HG03045 (cell line): ENCODE measurements around the gene CT45A6.
"Not testable (repeated sequence)": the region's sequence is repeated elsewhere in the genome, so short reads cannot be mapped to it uniquely, and the experiment has no call there.

ENCODE experiments used
- ATAC-seq: cut with Tn5 transposase; IDR thresholded peaks from one replicate; pipeline ENCODE4 v1.9.1; 2021; ENCODE audit warnings: mild to moderate bottlenecking, moderate library complexity; ENCODE audit not compliant: unreplicated experiment

Gene CT45A6, protein sequence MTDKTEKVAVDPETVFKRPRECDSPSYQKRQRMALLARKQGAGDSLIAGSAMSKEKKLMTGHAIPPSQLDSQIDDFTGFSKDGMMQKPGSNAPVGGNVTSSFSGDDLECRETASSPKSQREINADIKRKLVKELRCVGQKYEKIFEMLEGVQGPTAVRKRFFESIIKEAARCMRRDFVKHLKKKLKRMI

DNA sequence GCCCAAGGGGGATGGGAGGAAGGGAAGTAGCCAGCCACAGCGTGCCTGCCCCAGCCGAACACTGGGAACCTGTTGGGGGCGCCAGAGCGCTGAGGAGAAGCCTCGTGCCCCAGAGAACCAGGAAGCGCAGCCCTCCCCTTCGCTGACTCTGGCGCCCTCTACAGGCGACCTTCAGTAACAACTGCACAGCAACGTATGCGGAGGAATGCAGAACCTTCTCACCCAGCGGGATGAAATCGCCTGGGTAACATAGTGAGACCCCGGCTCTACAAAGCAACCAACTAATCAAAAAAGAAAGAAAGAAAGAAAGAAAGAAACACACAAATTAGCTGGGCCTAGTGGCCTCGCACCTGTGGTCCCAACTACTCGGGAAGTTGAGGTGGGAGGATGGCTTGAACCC lies at the start of gene CT45A6:
Gene CT45A6 (minus strand): TSS at position 101 of the 400 bp plus-strand sequence. CDS start 3,794 bp downstream, outside the sequence.
- ATAC-seq: not testable (repeated sequence)

DNA sequence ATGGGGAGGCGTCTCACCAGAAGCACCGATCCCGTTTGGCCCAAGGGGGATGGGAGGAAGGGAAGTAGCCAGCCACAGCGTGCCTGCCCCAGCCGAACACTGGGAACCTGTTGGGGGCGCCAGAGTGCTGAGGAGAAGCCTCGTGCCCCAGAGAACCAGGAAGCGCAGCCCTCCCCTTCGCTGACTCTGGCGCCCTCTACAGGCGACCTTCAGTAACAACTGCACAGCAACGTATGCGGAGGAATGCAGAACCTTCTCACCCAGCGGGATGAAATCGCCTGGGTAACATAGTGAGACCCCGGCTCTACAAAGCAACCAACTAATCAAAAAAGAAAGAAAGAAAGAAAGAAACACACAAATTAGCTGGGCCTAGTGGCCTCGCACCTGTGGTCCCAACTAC lies 34.6 kb upstream of the CT45A6 start, which contains the start of gene CT45A7:
Gene CT45A7 (minus strand): TSS at position 101 of the 400 bp plus-strand sequence. CDS start 3,747 bp downstream, outside the sequence.
- ATAC-seq: not testable (repeated sequence)

DNA sequence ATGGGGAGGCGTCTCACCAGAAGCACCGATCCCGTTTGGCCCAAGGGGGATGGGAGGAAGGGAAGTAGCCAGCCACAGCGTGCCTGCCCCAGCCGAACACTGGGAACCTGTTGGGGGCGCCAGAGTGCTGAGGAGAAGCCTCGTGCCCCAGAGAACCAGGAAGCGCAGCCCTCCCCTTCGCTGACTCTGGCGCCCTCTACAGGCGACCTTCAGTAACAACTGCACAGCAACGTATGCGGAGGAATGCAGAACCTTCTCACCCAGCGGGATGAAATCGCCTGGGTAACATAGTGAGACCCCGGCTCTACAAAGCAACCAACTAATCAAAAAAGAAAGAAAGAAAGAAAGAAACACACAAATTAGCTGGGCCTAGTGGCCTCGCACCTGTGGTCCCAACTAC lies 17.3 kb upstream of the CT45A6 start, which contains the start of gene CT45A2:
Gene CT45A2 (minus strand): TSS at position 101 of the 400 bp plus-strand sequence. CDS start 3,747 bp downstream, outside the sequence.
- ATAC-seq: not testable (repeated sequence)

DNA sequence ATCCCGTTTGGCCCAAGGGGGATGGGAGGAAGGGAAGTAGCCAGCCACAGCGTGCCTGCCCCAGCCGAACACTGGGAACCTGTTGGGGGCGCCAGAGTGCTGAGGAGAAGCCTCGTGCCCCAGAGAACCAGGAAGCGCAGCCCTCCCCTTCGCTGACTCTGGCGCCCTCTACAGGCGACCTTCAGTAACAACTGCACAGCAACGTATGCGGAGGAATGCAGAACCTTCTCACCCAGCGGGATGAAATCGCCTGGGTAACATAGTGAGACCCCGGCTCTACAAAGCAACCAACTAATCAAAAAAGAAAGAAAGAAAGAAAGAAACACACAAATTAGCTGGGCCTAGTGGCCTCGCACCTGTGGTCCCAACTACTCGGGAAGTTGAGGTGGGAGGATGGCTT lies 17.2 kb downstream of the CT45A6 start, which contains the start of gene CT45A5:
Gene CT45A5 (minus strand): TSS at position 101 of the 400 bp plus-strand sequence. CDS start 3,774 bp downstream, outside the sequence.
- ATAC-seq: not testable (repeated sequence)

DNA sequence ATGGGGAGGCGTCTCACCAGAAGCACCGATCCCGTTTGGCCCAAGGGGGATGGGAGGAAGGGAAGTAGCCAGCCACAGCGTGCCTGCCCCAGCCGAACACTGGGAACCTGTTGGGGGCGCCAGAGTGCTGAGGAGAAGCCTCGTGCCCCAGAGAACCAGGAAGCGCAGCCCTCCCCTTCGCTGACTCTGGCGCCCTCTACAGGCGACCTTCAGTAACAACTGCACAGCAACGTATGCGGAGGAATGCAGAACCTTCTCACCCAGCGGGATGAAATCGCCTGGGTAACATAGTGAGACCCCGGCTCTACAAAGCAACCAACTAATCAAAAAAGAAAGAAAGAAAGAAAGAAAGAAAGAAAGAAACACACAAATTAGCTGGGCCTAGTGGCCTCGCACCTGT lies 34.5 kb downstream of the CT45A6 start, which contains the start of gene CT45A3:
Gene CT45A3 (minus strand): TSS at position 101 of the 400 bp plus-strand sequence. CDS start 3,747 bp downstream, outside the sequence.
- ATAC-seq: not testable (repeated sequence)

DNA sequence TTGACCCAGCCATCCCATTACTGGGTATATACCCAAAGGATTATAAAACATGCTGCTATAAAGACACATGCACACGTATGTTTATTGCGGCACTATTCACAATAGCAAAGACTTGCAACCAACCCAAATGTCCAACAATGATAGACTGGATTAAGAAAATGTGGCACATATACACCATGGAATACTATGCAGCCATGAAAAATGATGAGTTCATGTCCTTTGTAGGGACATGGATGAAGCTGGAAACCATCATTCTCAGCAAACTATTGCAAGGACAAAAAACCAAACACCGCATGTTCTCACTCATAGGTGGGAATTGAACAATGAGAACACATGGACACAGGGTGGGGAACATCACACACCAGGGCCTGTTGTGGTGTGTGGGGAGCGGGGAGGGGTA lies 57.8 kb downstream of the CT45A6 start:
- ATAC-seq: not testable (repeated sequence)
